GM06990 (cell line): Measurements from ENCODE around the gene TRIM72.
"Not testable (repeated sequence)": the region's sequence is repeated elsewhere in the genome, so short reads cannot be mapped to it uniquely, and the experiment has no call there.

Experiments used
- DNase-seq: peaks from one replicate; pipeline ENCODE4 v3.0.0-alpha.2; 2011; ENCODE audit not compliant: insufficient read length; ENCODE audit errors: extremely low read depth
- H3K27me3 ChIP-seq: replicated peaks from 2 replicates; pipeline ENCODE4 v1.6.0; 2011; ENCODE audit warnings: low read length; ENCODE audit not compliant: control insufficient read depth, insufficient read depth
- H3K36me3 ChIP-seq: 2 replicates; pipeline ENCODE4 v1.5.1; 2011; ENCODE audit warnings: low read length; ENCODE audit not compliant: control insufficient read depth, insufficient read depth
- H3K4me3 ChIP-seq: replicated peaks from 2 replicates; pipeline ENCODE4 v1.5.1; 2011; ENCODE audit warnings: low read depth, mild to moderate bottlenecking, control low read depth, low read length
- CTCF ChIP-seq: IDR thresholded peaks from 2 replicates; pipeline ENCODE4 v1.5.1; 2011; ENCODE audit warnings: low read length, control low read depth, mild to moderate bottlenecking, inconsistent platforms; ENCODE audit not compliant: insufficient read depth, poor library complexity, severe bottlenecking

Gene TRIM72

GRCh38 chr16:31228206-31228605 is 14.3 kb downstream of the TRIM72 start:
- no peak for TF ChIP-seq CTCF
- no peaks in the 10 kb centered on the region; the same call in 1 of the 2 replicates for H3K27me3 ChIP-seq
- no peaks in the 10 kb centered on the region for H3K36me3 ChIP-seq
- DNase-seq, result no peak
- no peak overlapping the region for H3K4me3 ChIP-seq

DNA sequence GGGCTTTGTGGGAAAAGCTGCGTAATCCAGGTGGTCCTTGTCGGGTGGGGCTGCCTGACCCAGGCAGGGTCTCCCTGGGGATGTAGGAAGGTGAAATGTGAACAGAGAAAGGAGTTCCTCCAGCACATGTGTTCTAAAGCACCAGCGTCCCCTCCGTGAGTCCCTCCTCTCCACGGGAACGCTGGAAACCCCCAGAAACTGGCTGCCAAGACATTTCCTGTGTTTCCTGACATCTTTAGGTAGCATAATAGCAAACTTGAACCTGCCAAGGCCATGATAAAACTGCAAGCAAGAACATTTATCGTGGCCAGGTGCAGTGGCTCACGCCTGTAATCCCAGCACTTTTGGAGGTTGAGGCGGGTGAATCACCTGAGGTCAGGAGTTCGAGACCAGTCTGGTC is 15.6 kb downstream of the TRIM72 start:
- Histone ChIP-seq H3K27me3 (no peaks in the 10 kb centered on the region; the same call in 1 of the 2 replicates), H3K4me3 (no peak overlapping the region), H3K36me3 (no peaks in the 10 kb centered on the region)
- no peak for TF ChIP-seq CTCF
- DNase-seq, result no peak

DNA sequence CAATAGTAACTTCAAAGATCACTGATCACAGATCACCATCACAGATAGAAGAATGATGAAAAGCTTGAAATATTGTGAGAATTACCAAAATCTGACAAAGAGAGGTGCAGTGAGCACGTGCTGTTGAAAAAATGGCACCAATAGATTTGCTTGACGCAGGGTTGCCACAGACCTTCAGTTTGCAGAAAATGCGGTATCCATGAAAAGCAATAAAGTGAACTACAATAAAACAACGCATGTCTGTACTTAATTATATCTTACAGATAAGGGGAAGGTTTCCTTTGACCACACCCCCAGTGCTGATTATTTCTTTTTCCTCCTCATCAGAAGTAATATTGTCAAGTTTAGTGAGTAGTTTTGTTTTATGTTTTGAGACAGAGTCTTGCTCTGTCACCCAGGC is 24.1 kb downstream of the TRIM72 start:
- no peaks in the 10 kb centered on the region for H3K36me3 ChIP-seq
- no peak overlapping the region for H3K4me3 ChIP-seq
- H3K27me3 ChIP-seq, result no peaks in the 10 kb centered on the region
- no peak for DNase-seq
- TF ChIP-seq CTCF, result no peak

DNA sequence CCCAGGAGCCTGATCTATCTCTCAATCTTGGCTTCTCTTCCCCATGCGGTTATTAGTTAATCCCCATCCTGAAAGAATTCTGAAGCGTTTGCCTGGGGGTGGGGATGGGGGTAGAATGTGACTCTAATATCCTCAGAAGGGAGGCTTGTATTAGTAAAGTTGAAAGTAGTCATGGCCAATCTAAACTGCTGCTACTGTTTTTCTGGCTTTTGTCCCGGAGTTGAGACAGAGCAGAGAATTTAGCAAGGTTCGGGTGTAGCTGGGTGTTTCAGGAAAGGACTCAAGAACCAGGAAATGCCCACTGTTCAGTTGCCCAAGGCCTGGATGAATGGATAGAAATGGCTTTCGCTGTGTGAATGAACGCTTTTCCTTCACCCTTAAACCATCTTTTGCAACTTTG is 28.3 kb downstream of the TRIM72 start:
- no peak overlapping the region for H3K4me3 ChIP-seq
- DNase-seq, result no peak
- TF ChIP-seq CTCF, result no peak
- no peaks in the 10 kb centered on the region for H3K27me3 ChIP-seq
- H3K36me3 ChIP-seq, result no peaks in the 10 kb centered on the region

- no peaks in the 10 kb centered on the region for H3K36me3 ChIP-seq
- no peak overlapping the region for H3K4me3 ChIP-seq
- no peak for TF ChIP-seq CTCF
- no peak for DNase-seq
- no peaks in the 10 kb centered on the region; the same call in 1 of the 2 replicates for H3K27me3 ChIP-seq
Measured at GRCh38 chr16:31243734-31244670, 30.1 kb downstream of the TRIM72 start.

GRCh38 chr16:31245598-31245997 is 31.7 kb downstream of the TRIM72 start:
- not testable (repeated sequence) for H3K27me3 ChIP-seq, H3K4me3 ChIP-seq, DNase-seq, H3K36me3 ChIP-seq
